SJCRH30 (cell line): ENCODE data around the gene COL7A1. TPM values are rescaled to one million over a fixed set of nuclear protein-coding genes. Genes with fewer than 3 reads are reported as not detected.

Experiments used
- DNase-seq, 2 experiments: peaks; one replicate each; pipeline ENCODE4 v3.0.0-alpha.2; 2015 to 2020
- H3K27ac ChIP-seq: fragments of 250-450 bp; sonication (Bioruptor Pico); 2 replicates; pipeline ENCODE4 v1.5.1; 2020; ENCODE audit warnings: mild to moderate bottlenecking, moderate library complexity
- H3K27me3 ChIP-seq: fragments of 250-450 bp; sonication (Bioruptor Pico); 2 replicates; pipeline ENCODE4 v1.5.1; 2020; ENCODE audit warnings: mild to moderate bottlenecking, moderate library complexity
- H3K36me3 ChIP-seq: fragments of 250-450 bp; sonication (Bioruptor Pico); 2 replicates; pipeline ENCODE4 v1.5.1; 2020; ENCODE audit warnings: mild to moderate bottlenecking, moderate library complexity
- H3K4me1 ChIP-seq: fragments of 250-450 bp; sonication (Bioruptor Pico); 2 replicates; pipeline ENCODE4 v1.5.1; 2020; ENCODE audit warnings: mild to moderate bottlenecking, moderate library complexity
- H3K4me3 ChIP-seq: fragments of 250-450 bp; sonication (Bioruptor Pico); 2 replicates; pipeline ENCODE4 v1.5.1; 2020; ENCODE audit warnings: mild to moderate bottlenecking, moderate library complexity
- H3K9me3 ChIP-seq: fragments of 250-450 bp; sonication (Bioruptor Pico); replicated peaks from 2 replicates; pipeline ENCODE4 v1.5.1; 2020; ENCODE audit warnings: mild to moderate bottlenecking, moderate library complexity
- total RNA-seq: library from RNA; depleted of rRNA; stranded (reverse); fragments of >200 nt; shearing (Covaris generic); gene quantifications from 2 replicates; pipeline ENCODE4 v1.2.3, GENCODE V29; 2014

Gene COL7A1
- total RNA-seq, 1 experiment from 2014 or later = 2.0 TPM

GRCh38 chr3:48566401-48566760, 28.7 kb downstream of the COL7A1 start:
- H3K4me3 ChIP-seq = no peak overlapping the region
- no peak overlapping the region for H3K27ac ChIP-seq
- no peaks in the 10 kb centered on the region for H3K27me3 ChIP-seq
- peaks cover 28% of the 10 kb centered on the region for H3K4me1 ChIP-seq
- no peaks in the 10 kb centered on the region for H3K36me3 ChIP-seq
- H3K9me3 ChIP-seq = no peaks in the 10 kb centered on the region
- no peak for DNase-seq

- Histone ChIP-seq H3K36me3 (no peaks in the 10 kb centered on the region), H3K9me3 (no peaks in the 10 kb centered on the region), H3K4me3 (no peak overlapping the region), H3K4me1 (peaks cover 31% of the 10 kb centered on the region), H3K27me3 (no peaks in the 10 kb centered on the region), H3K27ac (no peak overlapping the region)
- peak; percentile 33 to 37 for DNase-seq
Measured at GRCh38 chr3:48565591-48566400, 29.3 kb downstream of the COL7A1 start.

- H3K9me3 ChIP-seq = no peaks in the 10 kb centered on the region
- H3K4me3 ChIP-seq = no peak overlapping the region
- H3K27ac ChIP-seq = no peak overlapping the region
- H3K36me3 ChIP-seq = no peaks in the 10 kb centered on the region
- no peak for DNase-seq
- no peaks in the 10 kb centered on the region for H3K27me3 ChIP-seq
- peaks cover 35% of the 10 kb centered on the region for H3K4me1 ChIP-seq
Measured at GRCh38 chr3:48565186-48565585, 29.9 kb downstream of the COL7A1 start.

GRCh38 chr3:48564667-48565066, 30.5 kb downstream of the COL7A1 start:
- H3K4me3 ChIP-seq = no peak overlapping the region
- no peaks in the 10 kb centered on the region for H3K9me3 ChIP-seq
- H3K4me1 ChIP-seq = peaks cover 35% of the 10 kb centered on the region
- no peaks in the 10 kb centered on the region for H3K27me3 ChIP-seq
- H3K36me3 ChIP-seq = no peaks in the 10 kb centered on the region
- no peak for DNase-seq
- no peak overlapping the region for H3K27ac ChIP-seq

GRCh38 chr3:48564022-48564421, 31.1 kb downstream of the COL7A1 start:
- Histone ChIP-seq H3K36me3 (no peaks in the 10 kb centered on the region), H3K27ac (peak overlapping the region; percentile 42), H3K9me3 (no peaks in the 10 kb centered on the region), H3K4me1 (peaks cover 35% of the 10 kb centered on the region), H3K4me3 (no peak overlapping the region), H3K27me3 (no peaks in the 10 kb centered on the region)
- DNase-seq = peak; percentile 40 to 48

- peak; percentile 24 to 44 for DNase-seq
- Histone ChIP-seq H3K27ac (peak within 1 kb of the TSS; percentile 42), H3K36me3 (no peaks in the 10 kb centered on the region), H3K4me3 (no peak within 1 kb of the TSS), H3K9me3 (no peaks in the 10 kb centered on the region), H3K4me1 (peaks cover 35% of the 10 kb centered on the region), H3K27me3 (no peaks in the 10 kb centered on the region)
Measured at GRCh38 chr3:48563382-48563918, 31.7 kb downstream of the COL7A1 start, which contains the start of gene UCN2. TSS of gene UCN2 (minus strand) at chr3:48563781. CDS start at chr3:48563124, 657 bp downstream.

GRCh38 chr3:48562367-48563095, 32.6 kb downstream of the COL7A1 start:
- Histone ChIP-seq H3K36me3 (no peaks in the 10 kb centered on the region), H3K27ac (no peak overlapping the region)

GRCh38 chr3:48561045-48561736, 33.9 kb downstream of the COL7A1 start:
- peak overlapping the region; percentile 46 for H3K4me3 ChIP-seq
- DNase-seq = peak; percentile 84 to 88
- peaks cover 32% of the 10 kb centered on the region for H3K4me1 ChIP-seq
- H3K9me3 ChIP-seq = no peaks in the 10 kb centered on the region
- peak overlapping the region; percentile 45 for H3K27ac ChIP-seq
- no peaks in the 10 kb centered on the region for H3K36me3 ChIP-seq
- H3K27me3 ChIP-seq = no peaks in the 10 kb centered on the region

More at GRCh38 chr3:48562367-48563095, 32.6 kb downstream of the COL7A1 start:
- H3K4me1 ChIP-seq = peaks cover 35% of the 10 kb centered on the region
- H3K27me3 ChIP-seq = no peaks in the 10 kb centered on the region
- no peaks in the 10 kb centered on the region for H3K9me3 ChIP-seq
- no peak overlapping the region for H3K4me3 ChIP-seq
- DNase-seq = no peak

GRCh38 chr3:48560648-48561018, 34.5 kb downstream of the COL7A1 start:
- peak; percentile 47 to 58 for DNase-seq
- H3K9me3 ChIP-seq = no peaks in the 10 kb centered on the region

GRCh38 chr3:48558493-48559134, 36.5 kb downstream of the COL7A1 start:
- Histone ChIP-seq H3K4me3 (no peak overlapping the region), H3K27me3 (no peaks in the 10 kb centered on the region), H3K36me3 (no peaks in the 10 kb centered on the region), H3K27ac (no peak overlapping the region), H3K9me3 (no peaks in the 10 kb centered on the region), H3K4me1 (peaks cover 15% of the 10 kb centered on the region)
- no peak for DNase-seq

More at GRCh38 chr3:48560648-48561018, 34.5 kb downstream of the COL7A1 start:
- Histone ChIP-seq H3K4me3 (peak overlapping the region; percentile 46), H3K27ac (no peak overlapping the region; the same call in 1 of the 2 replicates), H3K27me3 (no peaks in the 10 kb centered on the region), H3K36me3 (no peaks in the 10 kb centered on the region), H3K4me1 (peaks cover 28% of the 10 kb centered on the region)

GRCh38 chr3:48556796-48557626, 38.1 kb downstream of the COL7A1 start, which contains the start of gene PFKFB4:
TSS of gene PFKFB4 (minus strand) at chr3:48556803. CDS start at chr3:48556777, 26 bp downstream.
- H3K4me1 ChIP-seq = peaks cover 18% of the 10 kb centered on the region
- H3K9me3 ChIP-seq = no peaks in the 10 kb centered on the region
- H3K27me3 ChIP-seq = no peaks in the 10 kb centered on the region
- peak within 1 kb of the TSS; percentile 20; the same call in 1 of the 2 replicates for H3K27ac ChIP-seq
- DNase-seq = peak; percentile 99
- H3K36me3 ChIP-seq = no peaks in the 10 kb centered on the region
- H3K4me3 ChIP-seq = peak within 1 kb of the TSS; percentile 62

GRCh38 chr3:48555949-48556795, 39.0 kb downstream of the COL7A1 start:
- Histone ChIP-seq H3K4me3 (peak overlapping the region; percentile 62), H3K27ac (no peak overlapping the region), H3K4me1 (peaks cover 19% of the 10 kb centered on the region)

More at GRCh38 chr3:48555949-48556795, 39.0 kb downstream of the COL7A1 start:
- no peaks in the 10 kb centered on the region for H3K9me3 ChIP-seq
- no peak for DNase-seq
- H3K36me3 ChIP-seq = no peaks in the 10 kb centered on the region
- H3K27me3 ChIP-seq = no peaks in the 10 kb centered on the region
